Chondrocyte (in vitro differentiated cells): ENCODE results near the gene ZFHX3. TPM values are rescaled to one million over a fixed set of nuclear protein-coding genes. Genes with fewer than 3 reads are reported as not detected.
A peak's percentile ranks its signal among the peaks of the same experiment; 100 is the strongest.

ENCODE experiments used
- DNase-seq: peaks from one replicate; pipeline ENCODE4 v3.0.0; 2021; ENCODE audit warnings: mixed read lengths, low spot score
- H3K27ac Mint-ChIP-seq: one replicate; pipeline ENCODE4 v1.8.0; 2021; ENCODE audit warnings: mild to moderate bottlenecking, moderate library complexity, mixed read lengths; ENCODE audit not compliant: unreplicated experiment
- H3K27me3 Mint-ChIP-seq: 2 replicates; pipeline ENCODE4 v1.8.0; 2021; ENCODE audit warnings: low read depth, mixed read lengths
- H3K36me3 Mint-ChIP-seq: 2 replicates; pipeline ENCODE4 v1.8.0; 2021; ENCODE audit warnings: low read depth, mixed read lengths
- H3K4me1 Mint-ChIP-seq: 2 replicates; pipeline ENCODE4 v1.8.0; 2021; ENCODE audit warnings: low read depth, mild to moderate bottlenecking, mixed read lengths
- H3K4me3 Mint-ChIP-seq: one replicate; pipeline ENCODE4 v1.8.0; 2021; ENCODE audit warnings: mild to moderate bottlenecking, moderate library complexity, mixed read lengths; ENCODE audit not compliant: unreplicated experiment
- H3K9me3 Mint-ChIP-seq: 2 replicates; pipeline ENCODE4 v1.8.0; 2021; ENCODE audit warnings: low read depth, mixed read lengths
- CTCF ChIP-seq: fragments of 200-600 bp; sonication (generic); IDR thresholded peaks from 2 replicates; pipeline ENCODE4 v1.5.0; 2021; ENCODE audit warnings: antibody characterized with exemption, mild to moderate bottlenecking, moderate library complexity
- total RNA-seq: library from RNA; stranded (reverse); gene quantifications from 3 replicates; pipeline ENCODE4 v1.2.1, GENCODE V29; 2021

The ZFHX3 gene
- total RNA-seq, 1 donor from 2014 or later, result 86.8 TPM

GRCh38 chr16:72995151-72995881 is 52.6 kb downstream of the ZFHX3 start:
- TF ChIP-seq CTCF, result peak; percentile 69
- Mint-ChIP-seq H3K4me1 (peaks cover 92% of the 10 kb centered on the region), H3K4me3 (no peak overlapping the region)

GRCh38 chr16:72992142-72992601 is 55.8 kb downstream of the ZFHX3 start:
- Mint-ChIP-seq H3K4me3 (no peak overlapping the region), H3K27ac (peak overlapping the region; percentile 81), H3K36me3 (no peaks in the 10 kb centered on the region), H3K27me3 (no peaks in the 10 kb centered on the region), H3K9me3 (no peaks in the 10 kb centered on the region), H3K4me1 (peaks cover 94% of the 10 kb centered on the region)
- TF ChIP-seq CTCF, result no peak
- DNase-seq, result no peak

More at GRCh38 chr16:72995151-72995881, 52.6 kb downstream of the ZFHX3 start:
- Mint-ChIP-seq H3K27me3 (no peaks in the 10 kb centered on the region), H3K36me3 (no peaks in the 10 kb centered on the region), H3K27ac (peak overlapping the region; percentile 9), H3K9me3 (no peaks in the 10 kb centered on the region)
- DNase-seq, result no peak

GRCh38 chr16:72991644-72992043 is 56.3 kb downstream of the ZFHX3 start:
- H3K36me3 Mint-ChIP-seq, result no peaks in the 10 kb centered on the region
- no peak overlapping the region for H3K4me3 Mint-ChIP-seq
- H3K27me3 Mint-ChIP-seq, result no peaks in the 10 kb centered on the region
- peak overlapping the region; percentile 81 for H3K27ac Mint-ChIP-seq
- no peaks in the 10 kb centered on the region for H3K9me3 Mint-ChIP-seq
- DNase-seq, result no peak
- TF ChIP-seq CTCF, result no peak
- H3K4me1 Mint-ChIP-seq, result peaks cover 94% of the 10 kb centered on the region

GRCh38 chr16:72991211-72991610 is 56.7 kb downstream of the ZFHX3 start:
- H3K27ac Mint-ChIP-seq, result peak overlapping the region; percentile 94

DNA sequence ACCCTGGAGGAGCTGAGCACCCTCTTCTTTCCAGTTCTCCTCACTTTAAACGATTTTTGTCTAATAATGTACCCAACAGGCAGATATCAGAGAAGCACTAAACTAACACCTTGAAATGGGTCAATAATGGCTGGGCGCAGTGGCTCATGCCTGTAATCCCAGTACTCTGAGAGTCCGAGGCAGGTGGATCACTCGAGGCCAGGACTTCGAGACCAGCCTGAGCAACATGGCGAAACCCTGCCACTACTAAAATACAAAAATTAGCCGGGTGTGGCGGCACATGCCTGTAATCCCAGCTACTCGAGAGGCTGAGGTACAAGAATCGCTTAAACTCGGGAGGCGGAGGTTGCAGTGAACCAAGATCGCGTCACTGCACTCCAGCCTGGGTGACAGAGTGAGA is 57.4 kb downstream of the ZFHX3 start:
- no peak for DNase-seq
- Mint-ChIP-seq H3K4me3 (peak overlapping the region; percentile 45), H3K27ac (peak overlapping the region; percentile 94), H3K9me3 (no peaks in the 10 kb centered on the region), H3K27me3 (no peaks in the 10 kb centered on the region), H3K36me3 (no peaks in the 10 kb centered on the region), H3K4me1 (peaks cover 96% of the 10 kb centered on the region)
- no peak for TF ChIP-seq CTCF

More at GRCh38 chr16:72991211-72991610, 56.7 kb downstream of the ZFHX3 start:
- no peak for DNase-seq
- Mint-ChIP-seq H3K4me1 (peaks cover 95% of the 10 kb centered on the region), H3K4me3 (no peak overlapping the region), H3K36me3 (no peaks in the 10 kb centered on the region), H3K27me3 (no peaks in the 10 kb centered on the region), H3K9me3 (no peaks in the 10 kb centered on the region)
- TF ChIP-seq CTCF, result no peak
